ENCODE results near the gene RNF14. TPM values are rescaled to one million over a fixed set of nuclear protein-coding genes. Genes with fewer than 3 reads are reported as not detected.

Gene RNF14
- total and polyA plus RNA-seq, 10 of the 15 experiments (the other 5 are each of a cell fraction or from before 2014, with no cell fraction given) = 13.2 to 41.8 (median 28.3) TPM

GRCh38 chr5:141989720-141990119, 20.8 kb downstream of the RNF14 start:
- ChIA-PET CTCF (interaction anchor here (0.6 to 9.5 kb wide), 17 partner anchors 11 to 723 kb away, joined by 3 to 120 read pairs (median 4); partner anchors contain the start of genes DELE1, GNPDA1 and RNF14), SMC1A (ENCODE audit: uncharacterized antibody, unreplicated experiment) (interaction anchor here (0.6 to 7.0 kb wide), 13 partner anchors 13 to 884 kb away, joined by 3 to 67 read pairs (median 5); partner anchors contain the start of genes GNPDA1 and RNF14), POLR2A (interaction anchor here (1.9 kb wide), 1 partner anchor 21 kb away, joined by 7 read pairs; the partner anchor contains the start of gene RNF14), RAD21 (ENCODE audit: unreplicated experiment) (interaction anchor here (0.5 to 3.7 kb wide), 10 partner anchors 10 to 325 kb away, joined by 3 to 25 read pairs (median 6); partner anchors contain the start of gene RNF14)
- no peaks in the 10 kb centered on the region for H3K9me3 ChIP-seq (replicated peaks; ENCODE audit: control insufficient read depth, insufficient read depth, low read length)
- no TSS peak for BruUV-seq (replicated peaks)
- H3K79me2 ChIP-seq (ENCODE audit: control insufficient read depth, insufficient read depth, low read length) = no peaks in the 10 kb centered on the region
- no peak for ATAC-seq
- no peak for DNase-seq (ENCODE audit: low read depth, low spot score)
- no peak overlapping the region for H3K4me2 ChIP-seq (ENCODE audit: control insufficient read depth, insufficient read depth)
- no peaks in the 10 kb centered on the region for H4K20me1 ChIP-seq (ENCODE audit: control insufficient read depth, insufficient read depth)
- H2AFZ ChIP-seq (ENCODE audit: control insufficient read depth, low read depth, low read length) = no peak overlapping the region
- no peak overlapping the region for H3K27ac ChIP-seq (ENCODE audit: control insufficient read depth, insufficient read depth)
- FAIRE-seq = no peak
- peaks cover 0 to 6% of the 10 kb centered on the region in 2 experiments; a peak in 2 of 4 replicates for H3K36me3 ChIP-seq (ENCODE audit: control insufficient read depth in 2 of 2, insufficient read depth in 2 of 2, low read length in 1 of 2)
- no peaks in the 10 kb centered on the region for H3K27me3 ChIP-seq (replicated peaks in 1 of 2; ENCODE audit: control insufficient read depth in 2 of 2, insufficient read depth in 2 of 2, low read length in 1 of 2)
- no peaks in the 10 kb centered on the region for H3K4me1 ChIP-seq (ENCODE audit: control insufficient read depth, insufficient read depth, low read length)
- H3K4me3 ChIP-seq = no peak overlapping the region
- in situ Hi-C loops (cut with MboI) (loop anchor here (5.0 kb wide), 1 partner anchor 153 kb away; no protein-coding TSS in a partner anchor), intact Hi-C loops (cut with micrococcal nuclease; ENCODE audit: unreplicated experiment) (no loop called here)
- H3K9ac ChIP-seq (ENCODE audit: control insufficient read depth, insufficient read depth, low read length) = no peak overlapping the region
- WGBS (ENCODE audit: insufficient coverage, insufficient replicate concordance, low lambda C conversion rate, missing lambda C conversion rate) = 0% methylated on average over 1 of the region's 1 CpG
- TF ChIP-seq TCF3 (IDR thresholded peaks at IDR 0.05; ENCODE audit: borderline replicate concordance, insufficient read depth, low read depth, low read length) (no peak), FOXM1 (IDR thresholded peaks at IDR 0.05; ENCODE audit: low read depth, low read length) (no peak), ASH2L (IDR thresholded peaks at IDR 0.05; ENCODE audit: borderline replicate concordance, low read depth) (no peak), SREBF2 (IDR thresholded peaks at IDR 0.05; ENCODE audit: low read length) (no peak), CEBPZ (IDR thresholded peaks at IDR 0.05; ENCODE audit: low read depth, low read length) (no peak)
